SH-SY5Y (cell line): ENCODE data around the gene SLC39A12.

Experiments
- GATA2 ChIP-seq: IDR thresholded peaks from 2 replicates; pipeline ENCODE4 v1.6.1; 2011; ENCODE audit warnings: mild to moderate bottlenecking, low read depth, low read length
- GATA3 ChIP-seq: IDR thresholded peaks from 2 replicates; pipeline ENCODE4 v1.6.1; 2011; ENCODE audit warnings: low read depth, mild to moderate bottlenecking, low read length, moderate library complexity

- TF ChIP-seq GATA2 (no peak), GATA3 (no peak)
Observed at GRCh38 chr10:18043148-18044006, 91.7 kb downstream of the SLC39A12 start.
